ENCODE results near the gene SPO11.

- TF ChIP-seq CTCF (IDR thresholded peaks at IDR 0.05) (no peak), POLR2A (IDR thresholded peaks at IDR 0.05) (no peak)
Observed at GRCh38 chr20:57364451-57364850, 34.8 kb downstream of the SPO11 start.
